ENCODE results near the gene SLC30A1.

SLC30A1 gene

DNA sequence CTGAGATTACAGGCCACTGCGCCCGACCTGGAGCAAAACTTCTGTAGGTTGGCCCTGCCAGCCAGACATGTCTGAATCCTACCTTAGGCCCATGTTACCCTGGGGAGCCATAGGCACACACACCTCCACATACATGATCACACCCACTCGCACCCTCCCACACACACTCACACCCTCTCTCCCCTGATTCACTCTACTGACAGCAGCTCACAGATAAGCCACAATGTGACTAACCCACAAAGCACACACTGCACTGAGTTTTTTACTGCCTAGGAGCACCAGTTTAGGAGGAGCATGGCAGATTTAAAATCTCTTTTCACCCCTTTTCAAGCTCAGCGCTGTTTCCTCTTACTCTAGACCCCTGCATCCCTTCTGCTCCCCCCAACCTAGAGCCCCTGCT is 41.7 kb downstream of the SLC30A1 start:
- Histone ChIP-seq H3K79me1 (ENCODE audit: low read depth, low read length) (no peaks in the 10 kb centered on the region), H3K4me1 (ENCODE audit: control insufficient read depth in 2 of 2, insufficient read depth in 1 of 2, low read depth in 1 of 2, low read length in 2 of 2) (peaks cover 4 to 13% of the 10 kb centered on the region in 2 donors), H3K23ac (ENCODE audit: low read depth, low read length, poor library complexity) (no peak overlapping the region), H4K91ac (ENCODE audit: low read depth, low read length, poor library complexity) (no peak overlapping the region), H2BK120ac (ENCODE audit: low read depth, low read length) (peak overlapping the region; percentile 94), H3K18ac (ENCODE audit: low read length) (peak overlapping the region; percentile 27), H4K8ac (ENCODE audit: low read depth, low read length) (peak overlapping the region; percentile 65), H3K9ac (ENCODE audit: low read depth, low read length, poor library complexity) (no peak overlapping the region), H3K36me3 (replicated peaks in 1 of 2; ENCODE audit: control insufficient read depth in 2 of 2, insufficient read depth in 2 of 2, low read length in 2 of 2) (no peaks in the 10 kb centered on the region), H3K4ac (ENCODE audit: low read length) (no peak overlapping the region), H2AK5ac (ENCODE audit: low read depth, low read length) (no peak overlapping the region), H3K4me3 (ENCODE audit: low read length in 2 of 2) (no peak overlapping the region), H2BK12ac (ENCODE audit: low read length) (no peak overlapping the region), H3K4me2 (ENCODE audit: insufficient read depth, low read length, poor library complexity, severe bottlenecking) (no peak overlapping the region), H3K9me3 (replicated peaks in 1 of 2; ENCODE audit: control insufficient read depth in 2 of 2, insufficient read depth in 1 of 2, low read depth in 1 of 2, low read length in 2 of 2) (peaks cover 0 to 5% of the 10 kb centered on the region in 2 donors), H3K27me3 (ENCODE audit: control insufficient read depth in 3 of 3, insufficient read depth in 3 of 3, low read depth in 1 of 3, low read length in 3 of 3) (no peaks in the 10 kb centered on the region), H2BK15ac (ENCODE audit: low read length) (no peak overlapping the region), H2BK5ac (ENCODE audit: low read length) (no peak overlapping the region), H3K27ac (replicated peaks; ENCODE audit: low read length) (no peak overlapping the region), H3K14ac (ENCODE audit: low read length) (no peak overlapping the region), H2AFZ (ENCODE audit: low read length) (no peak overlapping the region)
- no peak for DNase-seq (ENCODE audit: low spot score)
- WGBS, 2 donors (ENCODE audit: extremely low coverage in 2 of 2, insufficient read length in 2 of 2, insufficient replicate concordance in 1 of 2), result no CpG with 5 or more reads among the region's 4 CpGs

DNA sequence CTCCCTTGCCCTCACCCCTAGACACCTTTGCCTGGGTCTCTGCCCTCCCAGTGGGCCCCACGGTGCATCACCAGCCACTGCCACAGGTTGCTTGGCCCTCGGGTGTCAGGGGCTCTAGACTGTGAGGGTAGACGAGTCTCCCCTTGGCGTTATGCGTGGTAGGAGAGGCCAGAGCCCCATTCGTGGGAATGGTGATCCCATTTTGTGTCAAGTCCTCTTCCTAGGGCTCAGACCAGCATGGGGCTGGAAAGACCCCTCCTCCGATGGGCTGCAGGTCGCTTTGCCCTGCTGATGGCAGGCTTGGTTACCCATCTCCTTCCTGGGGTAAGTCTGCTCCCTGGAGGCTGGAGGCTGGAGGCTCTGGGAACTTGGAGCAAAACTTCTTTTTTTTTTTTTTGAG is 42.4 kb downstream of the SLC30A1 start:
- Histone ChIP-seq H3K4me3 (ENCODE audit: low read length in 2 of 2) (no peak overlapping the region), H3K9ac (ENCODE audit: low read depth, low read length, poor library complexity) (no peak overlapping the region), H3K18ac (ENCODE audit: low read length) (peak overlapping the region; percentile 1), H3K4me1 (ENCODE audit: control insufficient read depth in 2 of 2, insufficient read depth in 1 of 2, low read depth in 1 of 2, low read length in 2 of 2) (peaks cover 4 to 13% of the 10 kb centered on the region in 2 donors), H2BK120ac (ENCODE audit: low read depth, low read length) (peak overlapping the region; percentile 94), H2BK5ac (ENCODE audit: low read length) (no peak overlapping the region), H2BK12ac (ENCODE audit: low read length) (no peak overlapping the region), H3K23ac (ENCODE audit: low read depth, low read length, poor library complexity) (no peak overlapping the region), H2AK5ac (ENCODE audit: low read depth, low read length) (no peak overlapping the region), H3K27ac (replicated peaks; ENCODE audit: low read length) (no peak overlapping the region), H3K79me1 (ENCODE audit: low read depth, low read length) (no peaks in the 10 kb centered on the region), H3K4ac (ENCODE audit: low read length) (no peak overlapping the region), H4K91ac (ENCODE audit: low read depth, low read length, poor library complexity) (no peak overlapping the region), H2BK15ac (ENCODE audit: low read length) (no peak overlapping the region), H2AFZ (ENCODE audit: low read length) (no peak overlapping the region), H3K14ac (ENCODE audit: low read length) (no peak overlapping the region), H3K4me2 (ENCODE audit: insufficient read depth, low read length, poor library complexity, severe bottlenecking) (no peak overlapping the region), H3K27me3 (ENCODE audit: control insufficient read depth in 3 of 3, insufficient read depth in 3 of 3, low read depth in 1 of 3, low read length in 3 of 3) (no peaks in the 10 kb centered on the region), H4K8ac (ENCODE audit: low read depth, low read length) (peak overlapping the region; percentile 0), H3K36me3 (replicated peaks in 1 of 2; ENCODE audit: control insufficient read depth in 2 of 2, insufficient read depth in 2 of 2, low read length in 2 of 2) (no peaks in the 10 kb centered on the region), H3K9me3 (replicated peaks in 1 of 2; ENCODE audit: control insufficient read depth in 2 of 2, insufficient read depth in 1 of 2, low read depth in 1 of 2, low read length in 2 of 2) (peaks cover 0 to 5% of the 10 kb centered on the region in 2 donors)
- DNase-seq (ENCODE audit: low spot score), result no peak
- no CpG with 5 or more reads among the region's 8 CpGs for WGBS, 2 donors (ENCODE audit: extremely low coverage in 2 of 2, insufficient read length in 2 of 2, insufficient replicate concordance in 1 of 2)

DNA sequence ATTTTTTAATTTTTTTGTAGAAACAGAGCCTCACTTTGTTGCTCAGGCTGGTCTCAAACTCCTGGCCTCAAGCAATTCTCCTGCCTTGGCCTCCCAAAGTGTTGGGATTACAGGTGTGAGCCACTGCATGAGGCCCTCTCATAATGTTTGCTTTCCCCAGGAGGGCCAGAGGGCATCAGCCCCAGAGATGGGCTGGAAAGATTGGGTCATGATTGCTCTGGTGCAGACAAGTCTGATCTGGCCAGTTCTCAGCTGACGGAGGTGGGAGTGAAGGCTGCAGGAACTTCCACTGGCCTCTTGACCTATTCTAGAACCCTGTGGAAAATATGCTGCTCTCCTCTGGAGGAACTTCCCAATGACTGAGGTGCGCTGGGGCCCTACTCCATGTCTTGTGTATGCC is 43.6 kb downstream of the SLC30A1 start:
- Histone ChIP-seq H3K9me3 (replicated peaks in 1 of 2; ENCODE audit: control insufficient read depth in 2 of 2, insufficient read depth in 1 of 2, low read depth in 1 of 2, low read length in 2 of 2) (peaks cover 0 to 3% of the 10 kb centered on the region in 2 donors), H3K23ac (ENCODE audit: low read depth, low read length, poor library complexity) (no peak overlapping the region), H2AK5ac (ENCODE audit: low read depth, low read length) (no peak overlapping the region), H3K4me1 (ENCODE audit: control insufficient read depth in 2 of 2, insufficient read depth in 1 of 2, low read depth in 1 of 2, low read length in 2 of 2) (peaks cover 4 to 13% of the 10 kb centered on the region in 2 donors), H3K36me3 (replicated peaks in 1 of 2; ENCODE audit: control insufficient read depth in 2 of 2, insufficient read depth in 2 of 2, low read length in 2 of 2) (no peaks in the 10 kb centered on the region), H4K91ac (ENCODE audit: low read depth, low read length, poor library complexity) (no peak overlapping the region), H2BK15ac (ENCODE audit: low read length) (no peak overlapping the region), H3K9ac (ENCODE audit: low read depth, low read length, poor library complexity) (no peak overlapping the region), H3K18ac (ENCODE audit: low read length) (no peak overlapping the region), H2AFZ (ENCODE audit: low read length) (no peak overlapping the region), H2BK5ac (ENCODE audit: low read length) (no peak overlapping the region), H2BK120ac (ENCODE audit: low read depth, low read length) (no peak overlapping the region), H3K27ac (replicated peaks; ENCODE audit: low read length) (no peak overlapping the region), H2BK12ac (ENCODE audit: low read length) (no peak overlapping the region), H3K4me3 (ENCODE audit: low read length in 2 of 2) (no peak overlapping the region), H3K14ac (ENCODE audit: low read length) (no peak overlapping the region), H3K27me3 (ENCODE audit: control insufficient read depth in 3 of 3, insufficient read depth in 3 of 3, low read depth in 1 of 3, low read length in 3 of 3) (peaks cover 0 to 5% (median 0%) of the 10 kb centered on the region in 3 experiments), H3K79me1 (ENCODE audit: low read depth, low read length) (no peaks in the 10 kb centered on the region), H4K8ac (ENCODE audit: low read depth, low read length) (no peak overlapping the region), H3K4me2 (ENCODE audit: insufficient read depth, low read length, poor library complexity, severe bottlenecking) (no peak overlapping the region), H3K4ac (ENCODE audit: low read length) (no peak overlapping the region)
- DNase-seq (ENCODE audit: low spot score), result no peak
- WGBS, 2 donors (ENCODE audit: extremely low coverage in 2 of 2, insufficient read length in 2 of 2, insufficient replicate concordance in 1 of 2), result no CpG with 5 or more reads among the region's 2 CpGs

DNA sequence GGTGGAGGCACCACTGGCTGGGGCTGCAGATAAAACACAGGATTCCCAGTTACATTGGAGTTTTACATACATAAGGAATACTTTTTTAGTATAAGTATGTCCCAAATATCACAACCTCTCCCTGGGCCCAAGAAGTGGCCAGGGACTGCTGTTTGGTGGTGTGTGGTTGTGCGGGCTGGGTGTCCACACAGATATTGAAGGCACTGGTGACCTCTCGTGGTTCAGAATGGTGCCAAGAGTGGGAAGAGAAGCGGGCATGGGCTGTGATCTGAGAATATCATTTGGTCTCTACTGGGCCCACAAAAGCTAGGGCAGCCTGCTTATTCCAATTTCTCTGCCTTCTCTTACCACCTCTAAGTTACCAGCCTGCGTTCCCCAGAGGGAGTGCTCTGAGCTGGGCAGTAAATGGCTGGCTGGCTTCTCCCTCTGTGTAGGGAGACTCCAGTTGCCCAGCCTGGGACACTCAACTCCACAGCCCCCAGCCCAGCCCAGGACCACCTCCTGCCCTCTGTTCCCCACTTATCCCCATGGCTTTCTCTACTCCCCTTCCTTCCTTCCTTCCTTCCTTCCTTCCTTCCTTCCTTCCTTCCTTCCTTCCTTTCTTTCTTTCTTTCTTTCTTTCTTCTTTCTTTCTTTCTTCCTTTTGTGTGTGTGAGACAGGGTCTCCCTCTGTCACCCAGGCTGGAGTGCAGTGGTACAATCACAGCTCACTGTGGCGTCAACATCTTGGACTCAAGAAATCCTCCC is 44.2 kb downstream of the SLC30A1 start:
- Histone ChIP-seq H2AFZ (ENCODE audit: low read length) (no peak overlapping the region), H2AK5ac (ENCODE audit: low read depth, low read length) (no peak overlapping the region), H2BK12ac (ENCODE audit: low read length) (no peak overlapping the region), H3K27me3 (ENCODE audit: control insufficient read depth in 3 of 3, insufficient read depth in 3 of 3, low read depth in 1 of 3, low read length in 3 of 3) (peaks cover 0 to 5% (median 0%) of the 10 kb centered on the region in 3 experiments), H2BK120ac (ENCODE audit: low read depth, low read length) (no peak overlapping the region), H3K4ac (ENCODE audit: low read length) (no peak overlapping the region), H4K91ac (ENCODE audit: low read depth, low read length, poor library complexity) (no peak overlapping the region), H3K18ac (ENCODE audit: low read length) (no peak overlapping the region), H3K79me1 (ENCODE audit: low read depth, low read length) (no peaks in the 10 kb centered on the region), H3K36me3 (replicated peaks in 1 of 2; ENCODE audit: control insufficient read depth in 2 of 2, insufficient read depth in 2 of 2, low read length in 2 of 2) (no peaks in the 10 kb centered on the region), H3K4me3 (ENCODE audit: low read length in 2 of 2) (no peak overlapping the region), H2BK5ac (ENCODE audit: low read length) (no peak overlapping the region), H3K9me3 (replicated peaks in 1 of 2; ENCODE audit: control insufficient read depth in 2 of 2, insufficient read depth in 1 of 2, low read depth in 1 of 2, low read length in 2 of 2) (no peaks in the 10 kb centered on the region), H3K4me1 (ENCODE audit: control insufficient read depth in 2 of 2, insufficient read depth in 1 of 2, low read depth in 1 of 2, low read length in 2 of 2) (peaks cover 4 to 13% of the 10 kb centered on the region in 2 donors), H3K27ac (replicated peaks; ENCODE audit: low read length) (no peak overlapping the region), H4K8ac (ENCODE audit: low read depth, low read length) (no peak overlapping the region), H2BK15ac (ENCODE audit: low read length) (no peak overlapping the region), H3K14ac (ENCODE audit: low read length) (no peak overlapping the region), H3K23ac (ENCODE audit: low read depth, low read length, poor library complexity) (no peak overlapping the region), H3K9ac (ENCODE audit: low read depth, low read length, poor library complexity) (no peak overlapping the region), H3K4me2 (ENCODE audit: insufficient read depth, low read length, poor library complexity, severe bottlenecking) (no peak overlapping the region)
- no CpG with 5 or more reads among the region's 5 CpGs for WGBS, 2 donors (ENCODE audit: extremely low coverage in 2 of 2, insufficient read length in 2 of 2, insufficient replicate concordance in 1 of 2)
- DNase-seq (ENCODE audit: low spot score), result no peak

Measured in neuronal stem cell (in vitro differentiated cells).